KMS-11 (cell line): ENCODE measurements around the gene URGCP.

ENCODE experiments used
- H2AFZ ChIP-seq: fragments of 200-600 bp; sonication (generic); 2 replicates; pipeline ENCODE4 v1.6.1; 2016; ENCODE audit warnings: antibody characterized with exemption, mixed run types, low read depth
- H3K27ac ChIP-seq: fragments of 200-600 bp; sonication (generic); 2 replicates; pipeline ENCODE4 v1.6.1; 2016; ENCODE audit warnings: mild to moderate bottlenecking, mixed run types
- H3K27me3 ChIP-seq: fragments of 200-600 bp; sonication (generic); 2 replicates; pipeline ENCODE4 v1.6.1; 2017; ENCODE audit warnings: mild to moderate bottlenecking, low read depth, mixed run types, moderate library complexity; ENCODE audit not compliant: insufficient read depth
- H3K36me3 ChIP-seq: fragments of 200-600 bp; sonication (generic); 2 replicates; pipeline ENCODE4 v1.6.1; 2017; ENCODE audit warnings: mild to moderate bottlenecking, mixed run types; ENCODE audit not compliant: insufficient read depth
- H3K4me1 ChIP-seq: fragments of 200-600 bp; sonication (generic); 2 replicates; pipeline ENCODE4 v1.6.1; 2016; ENCODE audit warnings: mild to moderate bottlenecking, low read depth, mixed run types; ENCODE audit not compliant: poor library complexity, severe bottlenecking
- H3K4me2 ChIP-seq: fragments of 200-600 bp; sonication (generic); 2 replicates; pipeline ENCODE4 v1.7.0; 2016; ENCODE audit warnings: mild to moderate bottlenecking, mixed run types
- H3K4me3 ChIP-seq: fragments of 200-600 bp; sonication (generic); IDR thresholded peaks from 2 replicates; pipeline ENCODE4 v1.6.1; 2017; ENCODE audit warnings: low read depth, low read length, mixed read lengths; ENCODE audit not compliant: insufficient read depth
- H3K79me2 ChIP-seq: fragments of 200-600 bp; sonication (generic); 2 replicates; pipeline ENCODE4 v1.6.1; 2016; ENCODE audit warnings: low read depth, mixed run types; ENCODE audit not compliant: insufficient read depth
- H3K9ac ChIP-seq: fragments of 200-600 bp; sonication (generic); 2 replicates; pipeline ENCODE4 v1.6.1; 2016; ENCODE audit warnings: mild to moderate bottlenecking, mixed run types
- H4K20me1 ChIP-seq: fragments of 200-600 bp; sonication (generic); 2 replicates; pipeline ENCODE4 v1.6.1; 2016; ENCODE audit warnings: mild to moderate bottlenecking, mixed run types; ENCODE audit not compliant: insufficient read depth
- CTCF ChIP-seq: fragments of 200-600 bp; sonication (generic); conservative IDR thresholded peaks from 2 replicates; pipeline ENCODE4 v1.6.1; 2017; ENCODE audit warnings: low read depth, mild to moderate bottlenecking, antibody characterized with exemption, low read length, moderate library complexity, mixed read lengths

URGCP gene

DNA sequence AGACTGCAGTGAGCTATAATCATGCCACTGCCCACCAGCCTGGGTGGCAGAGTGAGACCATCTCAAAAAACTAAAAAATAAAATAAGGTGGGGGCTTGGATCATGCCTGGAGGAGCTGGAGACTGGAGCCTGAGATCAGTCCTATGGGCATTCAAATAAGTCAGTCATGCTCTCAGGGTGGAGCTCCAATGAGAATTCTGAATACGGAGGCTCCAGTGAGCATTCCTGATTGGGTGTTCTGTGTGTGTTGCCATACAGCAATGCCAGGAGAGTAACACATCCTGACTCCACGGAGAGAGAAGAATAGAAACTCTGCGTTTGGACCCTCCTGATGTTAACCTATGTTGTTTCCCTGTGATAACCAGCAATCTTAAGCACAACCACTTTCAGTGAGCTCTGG, 35.9 kb upstream of the URGCP start:
- no peaks in the 10 kb centered on the region for H3K27me3 ChIP-seq
- no peak overlapping the region for H3K4me3 ChIP-seq
- H3K79me2 ChIP-seq = no peaks in the 10 kb centered on the region
- no peaks in the 10 kb centered on the region for H3K36me3 ChIP-seq
- no peak overlapping the region for H3K27ac ChIP-seq
- H3K4me1 ChIP-seq = no peaks in the 10 kb centered on the region
- TF ChIP-seq CTCF = no peak
- no peaks in the 10 kb centered on the region for H4K20me1 ChIP-seq
- no peak overlapping the region for H3K9ac ChIP-seq
- H3K4me2 ChIP-seq = no peak overlapping the region
- H2AFZ ChIP-seq = no peak overlapping the region

DNA sequence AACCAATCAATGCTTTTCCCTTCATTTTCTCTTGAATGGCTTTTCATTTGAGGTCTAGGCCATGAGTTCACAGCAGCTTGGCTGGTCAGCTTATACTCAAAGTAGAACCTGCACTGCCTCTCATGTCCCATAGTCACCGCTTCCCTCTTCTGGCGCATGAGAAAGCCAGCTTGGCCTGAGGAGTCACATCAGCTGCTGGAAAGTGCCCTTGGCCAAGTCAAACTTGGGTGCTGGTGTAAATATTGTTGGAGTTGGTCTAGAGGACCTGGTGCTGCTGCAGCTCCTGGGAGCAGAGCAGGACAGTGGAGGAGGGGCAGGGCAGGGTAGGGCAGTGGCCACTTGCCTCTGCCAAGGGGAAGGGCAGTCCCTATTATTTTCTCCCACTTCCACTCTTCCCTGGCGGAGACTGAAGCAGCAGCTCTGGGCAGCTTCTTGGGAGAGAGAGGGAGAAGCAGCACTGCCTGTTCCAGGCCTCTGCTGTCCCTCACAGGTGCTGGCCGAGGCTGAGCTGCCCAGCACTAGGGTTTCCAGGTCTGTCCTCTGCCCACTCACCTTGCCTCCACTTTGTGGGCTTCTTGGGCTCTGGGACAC, 32.6 kb upstream of the URGCP start:
- no peaks in the 10 kb centered on the region for H3K4me1 ChIP-seq
- H3K36me3 ChIP-seq = no peaks in the 10 kb centered on the region
- no peak overlapping the region for H3K27ac ChIP-seq
- H3K4me3 ChIP-seq = no peak overlapping the region
- no peak for TF ChIP-seq CTCF
- no peaks in the 10 kb centered on the region for H4K20me1 ChIP-seq
- H3K9ac ChIP-seq = no peak overlapping the region
- H3K27me3 ChIP-seq = no peaks in the 10 kb centered on the region
- no peak overlapping the region for H2AFZ ChIP-seq
- no peak overlapping the region for H3K4me2 ChIP-seq
- H3K79me2 ChIP-seq = no peaks in the 10 kb centered on the region

GRCh38 chr7:43937444-43937843, 31.0 kb upstream of the URGCP start:
- H3K4me1 ChIP-seq = no peaks in the 10 kb centered on the region
- no peak overlapping the region for H3K4me3 ChIP-seq
- H3K36me3 ChIP-seq = no peaks in the 10 kb centered on the region
- no peaks in the 10 kb centered on the region for H3K79me2 ChIP-seq
- no peak for TF ChIP-seq CTCF
- H4K20me1 ChIP-seq = no peaks in the 10 kb centered on the region
- H3K27ac ChIP-seq = no peak overlapping the region
- no peaks in the 10 kb centered on the region for H3K27me3 ChIP-seq
- no peak overlapping the region for H3K9ac ChIP-seq
- H3K4me2 ChIP-seq = no peak overlapping the region
- no peak overlapping the region for H2AFZ ChIP-seq

DNA sequence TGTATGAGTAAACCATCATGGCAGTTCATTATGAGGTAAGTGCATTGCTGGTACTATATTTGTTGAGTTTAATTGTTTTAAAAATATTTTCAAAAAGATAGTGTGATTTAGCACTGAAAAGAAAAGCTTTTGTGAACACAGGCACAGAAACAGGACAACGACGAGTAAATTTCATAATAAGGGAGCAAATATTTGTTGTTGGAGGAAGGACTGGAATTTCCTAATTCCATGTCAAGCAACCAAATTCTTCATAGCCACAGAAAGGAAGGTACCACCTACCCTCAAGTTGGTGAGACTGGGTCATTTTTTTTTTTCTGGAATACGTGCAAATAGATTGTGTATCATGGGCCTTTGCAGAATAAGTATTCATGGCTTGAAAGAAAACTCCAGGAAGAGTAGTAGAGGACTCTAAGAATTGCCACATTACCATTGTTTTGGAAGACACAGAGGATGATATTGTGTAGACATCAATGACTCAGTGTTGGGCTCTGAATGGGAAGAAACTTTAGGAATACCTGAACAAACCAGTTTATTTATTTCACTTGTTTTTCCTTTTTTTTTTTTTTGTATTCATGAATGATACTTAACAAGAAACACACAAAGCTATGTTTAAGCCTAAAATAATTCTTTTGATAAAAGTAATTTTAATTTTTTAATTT, 27.6 kb upstream of the URGCP start:
- Histone ChIP-seq H3K27me3 (no peaks in the 10 kb centered on the region), H3K4me1 (no peaks in the 10 kb centered on the region)
- no peak for TF ChIP-seq CTCF

More for the DNA sequence above, 27.6 kb upstream of the URGCP start:
- no peak overlapping the region for H2AFZ ChIP-seq
- H3K36me3 ChIP-seq = no peaks in the 10 kb centered on the region
- H4K20me1 ChIP-seq = no peaks in the 10 kb centered on the region
- no peak overlapping the region for H3K27ac ChIP-seq
- H3K9ac ChIP-seq = no peak overlapping the region
- H3K79me2 ChIP-seq = no peaks in the 10 kb centered on the region
- H3K4me2 ChIP-seq = no peak overlapping the region
- no peak overlapping the region for H3K4me3 ChIP-seq
